Renal cortex interstitium (tissue), 11 donors: ENCODE results near the gene MYO15A. TPM values are rescaled to one million over a fixed set of nuclear protein-coding genes. Genes with fewer than 3 reads are reported as not detected.

ENCODE experiments used
- DNase-seq, 11 donors: peaks; one replicate each; pipeline ENCODE4 v3.0.0-alpha.2; 2013; ENCODE audit warnings: low read depth in 9 of 11, low spot score in 4 of 11; ENCODE audit errors: extremely low read depth in 1 of 11
- polyA plus RNA-seq, 3 donors: library from polyadenylated mRNA; unstranded; fragments of 120-200 nt; gene quantifications; one replicate each; pipeline ENCODE4 v1.2.1, GENCODE V29; 2013; ENCODE audit not compliant: insufficient read length in 3 of 3

MYO15A gene
- polyA plus RNA-seq, 3 donors = 2.4 to 5.9 (median 4.5) TPM

DNA sequence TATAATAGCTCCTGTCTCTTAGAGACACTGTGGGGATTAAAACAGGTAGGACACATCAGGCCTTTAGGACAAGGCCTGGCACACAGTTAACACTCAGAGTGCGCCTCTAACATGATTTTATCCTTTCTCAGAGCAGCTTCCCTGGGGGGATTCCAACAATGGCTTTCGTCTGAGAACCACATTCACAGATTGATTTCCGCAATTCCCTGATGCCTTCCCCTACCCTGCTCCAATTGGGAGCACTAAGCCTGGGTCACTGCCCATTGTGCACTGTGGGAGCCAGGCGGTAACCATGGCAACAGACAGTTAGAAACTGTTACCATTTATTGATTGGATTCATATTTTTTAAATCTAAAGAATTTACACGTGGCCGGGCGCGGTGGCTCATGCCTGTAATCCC lies 69.2 kb downstream of the MYO15A start:
- DNase-seq = no peak

DNA sequence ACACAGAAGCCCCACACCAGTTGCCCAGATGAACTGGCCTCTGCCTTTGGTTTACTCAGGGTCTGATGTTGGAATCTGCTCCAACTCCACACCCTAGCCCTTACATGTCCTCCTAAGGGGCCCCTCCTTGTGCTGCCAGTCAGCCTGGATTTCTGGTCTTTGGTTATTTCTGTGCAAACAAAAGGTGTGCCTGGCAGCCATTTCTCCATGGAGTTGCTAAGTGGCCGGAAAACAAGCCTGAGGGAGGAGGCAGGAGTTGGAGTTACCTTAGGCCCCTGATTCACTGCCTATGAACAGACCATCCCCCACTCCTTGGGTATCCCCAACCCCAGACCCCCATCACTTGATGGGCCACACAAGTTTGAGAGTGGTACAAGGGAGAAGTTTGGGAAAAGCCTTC lies 70.6 kb downstream of the MYO15A start:
- no peak for DNase-seq

GRCh38 chr17:18179804-18180203 lies 71.2 kb downstream of the MYO15A start:
- DNase-seq = no peak

- no peak for DNase-seq
These were observed 72.8 kb downstream of the MYO15A start for GRCh38 chr17:18181358-18181757.

- DNase-seq = no peak
These were observed 73.8 kb downstream of the MYO15A start for GRCh38 chr17:18182110-18182977.

GRCh38 chr17:18182978-18183333 lies 74.4 kb downstream of the MYO15A start:
- DNase-seq = peak in 6 of 11 donors; percentile 49 to 85 (median 70)

GRCh38 chr17:18183334-18184142 lies 75.0 kb downstream of the MYO15A start, which contains the start of gene ALKBH5:
Gene ALKBH5, plus strand, starts transcription at chr17:18183828. Its CDS starts 416 bp downstream, at chr17:18184244.
- DNase-seq = peak; percentile 97 to 100 (median 99)

DNA sequence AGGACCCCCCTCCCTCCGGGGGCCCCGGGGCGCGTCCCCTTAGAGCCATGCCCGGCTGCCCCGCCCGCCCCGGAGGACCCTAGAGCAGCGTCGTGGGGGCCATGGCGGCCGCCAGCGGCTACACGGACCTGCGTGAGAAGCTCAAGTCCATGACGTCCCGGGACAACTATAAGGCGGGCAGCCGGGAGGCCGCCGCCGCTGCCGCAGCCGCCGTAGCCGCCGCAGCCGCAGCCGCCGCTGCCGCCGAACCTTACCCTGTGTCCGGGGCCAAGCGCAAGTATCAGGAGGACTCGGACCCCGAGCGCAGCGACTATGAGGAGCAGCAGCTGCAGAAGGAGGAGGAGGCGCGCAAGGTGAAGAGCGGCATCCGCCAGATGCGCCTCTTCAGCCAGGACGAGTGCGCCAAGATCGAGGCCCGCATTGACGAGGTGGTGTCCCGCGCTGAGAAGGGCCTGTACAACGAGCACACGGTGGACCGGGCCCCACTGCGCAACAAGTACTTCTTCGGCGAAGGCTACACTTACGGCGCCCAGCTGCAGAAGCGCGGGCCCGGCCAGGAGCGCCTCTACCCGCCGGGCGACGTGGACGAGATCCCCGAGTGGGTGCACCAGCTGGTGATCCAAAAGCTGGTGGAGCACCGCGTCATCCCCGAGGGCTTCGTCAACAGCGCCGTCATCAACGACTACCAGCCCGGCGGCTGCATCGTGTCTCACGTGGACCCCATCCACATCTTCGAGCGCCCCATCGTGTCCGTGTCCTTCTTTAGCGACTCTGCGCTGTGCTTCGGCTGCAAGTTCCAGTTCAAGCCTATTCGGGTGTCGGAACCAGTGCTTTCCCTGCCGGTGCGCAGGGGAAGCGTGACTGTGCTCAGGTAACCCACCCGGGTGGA lies 75.8 kb downstream of the MYO15A start:
- peak in 1 of 11 donors; percentile 22 for DNase-seq

DNA sequence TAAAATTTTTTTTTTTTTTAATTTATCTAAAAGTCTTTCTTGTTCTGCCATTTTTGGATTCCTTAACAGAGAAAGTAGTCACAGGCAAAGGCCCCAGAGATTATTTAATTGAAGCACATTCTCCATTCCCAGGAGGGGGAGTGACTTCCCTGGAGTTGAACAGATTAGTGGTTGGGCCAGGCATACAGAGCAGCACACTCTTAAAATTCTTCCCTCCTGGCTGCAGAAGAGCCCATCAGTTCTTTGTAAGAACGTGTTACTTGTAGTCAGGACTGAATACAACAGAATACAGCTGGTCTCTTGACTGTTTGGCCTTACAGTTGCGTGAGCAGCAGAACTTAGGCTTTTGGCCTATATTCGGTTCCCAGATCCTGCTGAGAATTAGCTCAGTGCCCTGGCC lies 76.8 kb downstream of the MYO15A start:
- peak in 1 of 11 donors; percentile 15 for DNase-seq

DNA sequence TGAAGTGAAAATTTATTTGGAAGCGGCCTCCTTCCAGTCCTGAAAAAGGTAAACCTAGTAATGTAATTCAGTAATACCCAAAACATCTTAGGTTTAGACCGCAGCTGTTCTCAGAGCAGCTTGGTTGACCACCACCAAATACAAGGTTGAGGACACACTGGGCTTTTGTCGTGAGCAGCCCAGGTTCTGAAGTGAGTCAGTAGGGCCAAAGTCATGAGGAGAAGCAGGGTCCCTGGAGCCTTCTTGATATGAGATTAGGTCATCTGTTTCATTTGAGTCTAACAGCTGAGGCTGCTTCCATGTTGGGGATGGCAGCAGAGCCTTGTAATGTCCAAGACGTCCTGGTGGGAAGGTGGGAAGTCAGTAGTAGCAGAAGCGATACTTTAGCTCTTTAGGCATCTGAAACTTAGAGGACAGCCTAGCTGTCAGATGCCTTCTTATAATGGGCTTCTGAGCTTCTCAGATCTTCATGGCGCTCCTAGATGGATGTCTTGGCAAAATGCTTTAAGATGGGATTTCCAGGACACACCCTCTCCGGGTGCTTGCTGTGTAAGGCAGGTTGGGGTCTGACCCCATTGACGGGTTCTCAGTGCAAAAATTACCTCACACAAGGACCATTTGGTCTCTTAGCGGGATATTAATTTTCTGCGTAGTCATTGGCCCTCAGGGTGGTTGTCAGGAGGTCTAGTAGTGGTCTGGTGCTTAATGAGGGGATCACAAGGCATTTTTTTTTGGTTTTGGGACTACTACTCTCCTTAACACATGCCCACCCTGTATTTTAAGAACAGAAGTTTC lies 77.5 kb downstream of the MYO15A start:
- no peak for DNase-seq

GRCh38 chr17:18186627-18186982 lies 78.0 kb downstream of the MYO15A start:
- DNase-seq = no peak

DNA sequence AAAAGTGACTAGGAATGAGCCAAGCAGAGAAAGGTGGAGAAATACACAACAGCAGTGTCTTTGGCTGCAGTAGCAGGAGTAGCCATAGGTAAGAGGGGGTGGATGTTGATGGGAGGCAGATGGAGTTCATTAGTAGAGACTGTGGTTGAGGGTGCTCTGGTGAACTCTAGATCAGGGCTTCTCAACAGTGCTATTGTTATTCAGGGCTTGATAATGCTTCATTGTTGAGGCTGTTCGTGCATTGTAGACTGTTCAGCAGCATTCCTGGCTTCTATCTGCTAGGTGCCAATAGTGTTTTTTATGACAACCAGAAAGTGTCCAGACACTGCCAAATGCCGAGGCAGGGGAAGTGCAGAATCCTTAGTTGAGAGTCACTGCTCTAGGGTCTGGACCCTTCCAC lies 78.7 kb downstream of the MYO15A start:
- DNase-seq = no peak

DNA sequence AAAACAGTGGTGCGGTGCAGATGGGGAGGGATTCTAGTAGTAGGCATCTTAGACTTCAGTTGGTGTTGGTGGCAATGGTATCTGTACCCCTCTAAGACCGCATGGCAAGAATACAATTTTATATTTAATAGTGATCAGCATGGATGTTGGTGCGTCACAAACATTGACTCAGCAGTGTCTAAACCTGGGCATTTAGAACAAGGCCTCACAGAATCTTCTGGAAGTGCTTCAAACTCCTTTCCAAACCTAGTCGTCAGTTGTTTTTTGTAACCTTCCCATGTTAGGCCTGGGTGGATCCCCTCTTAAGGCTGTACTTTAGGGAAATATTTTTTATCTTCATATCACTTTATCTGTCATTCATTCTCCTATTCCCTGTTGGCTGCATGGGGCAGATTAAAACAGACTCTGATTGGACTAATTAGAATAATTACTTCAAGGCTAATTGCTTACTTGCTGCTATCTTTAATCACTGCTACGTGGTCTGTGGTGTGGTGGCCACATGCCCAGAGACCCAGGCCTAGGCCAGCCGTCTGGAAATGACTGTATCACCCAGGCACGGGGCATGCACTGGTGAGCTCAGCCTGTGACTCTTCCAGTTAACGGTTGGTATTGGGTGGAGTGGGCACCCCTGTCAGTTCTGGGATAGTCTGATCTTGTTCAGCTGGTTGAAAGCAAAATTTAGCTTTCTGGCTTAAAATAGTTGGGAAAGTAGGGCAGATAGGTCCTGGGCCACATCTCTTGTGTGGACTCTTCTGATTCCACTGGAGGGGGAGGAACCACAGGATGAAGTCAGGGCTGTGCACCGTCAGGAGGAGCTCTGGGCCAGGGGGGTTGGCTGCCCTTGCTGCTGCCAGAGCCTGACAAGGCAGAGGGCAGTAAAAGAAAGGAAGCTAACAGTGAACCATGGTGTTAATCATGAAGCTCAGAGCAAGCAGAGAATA lies 79.5 kb downstream of the MYO15A start:
- no peak for DNase-seq

GRCh38 chr17:18190628-18191235 lies 82.2 kb downstream of the MYO15A start:
- DNase-seq = no peak

- DNase-seq = peak in 6 of 11 donors; percentile 23 to 69 (median 50)
These were observed 82.7 kb downstream of the MYO15A start for GRCh38 chr17:18191236-18191667.

DNA sequence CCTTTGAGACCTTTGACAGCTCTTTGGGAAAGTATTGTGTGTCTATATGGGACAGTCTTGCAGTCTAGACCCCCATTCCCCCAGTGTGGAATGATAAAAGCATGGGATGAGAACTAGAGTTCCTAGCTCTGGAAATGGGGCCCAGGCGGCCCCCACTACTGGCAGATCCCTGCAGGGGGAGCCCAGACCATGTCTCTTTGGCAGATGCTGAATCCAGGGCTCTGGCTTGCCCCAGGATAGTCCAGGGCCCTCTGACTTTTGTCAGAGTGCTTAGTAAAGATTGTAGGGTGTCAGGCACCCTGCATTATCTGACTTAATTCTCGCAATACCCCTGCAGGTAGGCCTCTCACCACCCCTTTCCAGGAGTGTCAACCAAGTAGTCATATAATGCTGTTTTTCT lies 83.4 kb downstream of the MYO15A start:
- no peak for DNase-seq

GRCh38 chr17:18194394-18194793 lies 85.8 kb downstream of the MYO15A start:
- DNase-seq = no peak
